Astrocyte (in vitro differentiated cells and primary cell): Measurements from ENCODE around the gene LIN28B. TPM values are rescaled to one million over a fixed set of nuclear protein-coding genes. Genes with fewer than 3 reads are reported as not detected.
"Not testable (repeated sequence)": the region's sequence is repeated elsewhere in the genome, so short reads cannot be mapped to it uniquely, and the experiment has no call there.

ENCODE experiments used
- DNase-seq: peaks from one replicate; pipeline ENCODE4 v3.0.0-alpha.2; 2010; ENCODE audit warnings: low read depth
- FAIRE-seq: peaks from 2 replicates; lab custom pipeline; 2011; peaks lifted over from hg19 to GRCh38; lab: Jason Lieb, UNC
- H2AFZ ChIP-seq: 2 replicates; pipeline ENCODE4 v1.6.0; 2012; ENCODE audit warnings: low read depth, low read length, inconsistent platforms
- H3K27ac ChIP-seq: 2 replicates; pipeline ENCODE4 v1.5.1; 2011; ENCODE audit warnings: low read depth, low read length, inconsistent platforms
- H3K27me3 ChIP-seq: 2 replicates; pipeline ENCODE4 v1.6.0; 2011; ENCODE audit warnings: low read length, inconsistent platforms; ENCODE audit not compliant: insufficient read depth
- H3K36me3 ChIP-seq: 2 replicates; pipeline ENCODE4 v1.5.1; 2011; ENCODE audit warnings: low read length, inconsistent platforms; ENCODE audit not compliant: insufficient read depth
- H3K4me1 ChIP-seq: 2 replicates; pipeline ENCODE4 v1.5.1; 2011; ENCODE audit warnings: low read length, inconsistent platforms; ENCODE audit not compliant: insufficient read depth
- H3K4me2 ChIP-seq: 2 replicates; pipeline ENCODE4 v1.6.0; 2012; ENCODE audit warnings: low read length, inconsistent platforms
- H3K4me3 ChIP-seq: 2 replicates; pipeline ENCODE4 v1.5.1; 2011; ENCODE audit warnings: low read depth, mild to moderate bottlenecking, low read length, inconsistent platforms; ENCODE audit not compliant: insufficient read depth
- H3K79me2 ChIP-seq: 2 replicates; pipeline ENCODE4 v1.6.0; 2012; ENCODE audit warnings: mild to moderate bottlenecking, low read length, inconsistent platforms; ENCODE audit not compliant: insufficient read depth
- H3K9ac ChIP-seq: 2 replicates; pipeline ENCODE4 v1.6.0; 2012; ENCODE audit warnings: mild to moderate bottlenecking, low read length, inconsistent platforms
- H3K9me3 ChIP-seq: 2 replicates; pipeline ENCODE4 v1.5.1; 2012; ENCODE audit warnings: low read depth, mild to moderate bottlenecking, low read length, inconsistent platforms; ENCODE audit not compliant: insufficient read depth
- H4K20me1 ChIP-seq: 2 replicates; pipeline ENCODE4 v1.6.0; 2012; ENCODE audit warnings: low read length, inconsistent platforms; ENCODE audit not compliant: insufficient read depth
- H3K27ac Mint-ChIP-seq: one replicate; pipeline ENCODE4 v1.8.0; 2021; ENCODE audit warnings: mild to moderate bottlenecking, mixed read lengths; ENCODE audit not compliant: unreplicated experiment
- H3K27me3 Mint-ChIP-seq: one replicate; pipeline ENCODE4 v1.8.0; 2021; ENCODE audit warnings: low read depth, mixed read lengths; ENCODE audit not compliant: unreplicated experiment
- H3K36me3 Mint-ChIP-seq: one replicate; pipeline ENCODE4 v1.8.0; 2021; ENCODE audit warnings: low read depth, mixed read lengths; ENCODE audit not compliant: unreplicated experiment
- H3K4me1 Mint-ChIP-seq: one replicate; pipeline ENCODE4 v1.8.0; 2021; ENCODE audit warnings: low read depth, mixed read lengths; ENCODE audit not compliant: unreplicated experiment
- H3K4me3 Mint-ChIP-seq: one replicate; pipeline ENCODE4 v1.8.0; 2021; ENCODE audit warnings: mild to moderate bottlenecking, moderate library complexity, mixed read lengths; ENCODE audit not compliant: unreplicated experiment
- H3K9me3 Mint-ChIP-seq: one replicate; pipeline ENCODE4 v1.8.0; 2021; ENCODE audit warnings: mild to moderate bottlenecking, mixed read lengths; ENCODE audit not compliant: unreplicated experiment
- CTCF ChIP-seq: IDR thresholded peaks from 2 replicates; pipeline ENCODE4 v1.5.1; 2011; ENCODE audit warnings: low read depth, mild to moderate bottlenecking, inconsistent platforms, low read length, moderate library complexity; ENCODE audit not compliant: insufficient read depth
- EZH2 ChIP-seq: IDR thresholded peaks from 2 replicates; pipeline ENCODE4 v1.6.1; 2012; ENCODE audit warnings: mild to moderate bottlenecking, low read length, inconsistent platforms; ENCODE audit not compliant: insufficient read depth
- total RNA-seq: library from RNA; stranded (reverse); gene quantifications from 2 replicates; pipeline ENCODE4 v1.2.1, GENCODE V29; 2021

LIN28B gene
- total RNA-seq, 1 donor from 2014 or later = 29.0 TPM

GRCh38 chr6:104986625-104987024 is 29.7 kb downstream of the LIN28B start:
- Mint-ChIP-seq H3K27me3 (no peaks in the 10 kb centered on the region), H3K9me3 (no peaks in the 10 kb centered on the region), H3K4me3 (no peak overlapping the region), H3K27ac (no peak overlapping the region), H3K4me1 (peaks cover 10% of the 10 kb centered on the region), H3K36me3 (peaks cover 5% of the 10 kb centered on the region)
- Histone ChIP-seq H3K36me3 (no peaks in the 10 kb centered on the region), H3K27me3 (no peaks in the 10 kb centered on the region), H3K79me2 (no peaks in the 10 kb centered on the region), H2AFZ (no peak overlapping the region), H3K9me3 (no peaks in the 10 kb centered on the region), H3K4me1 (no peaks in the 10 kb centered on the region), H3K9ac (no peak overlapping the region), H3K4me3 (no peak overlapping the region), H4K20me1 (no peaks in the 10 kb centered on the region), H3K4me2 (no peak overlapping the region), H3K27ac (no peak overlapping the region)
- no peak for TF ChIP-seq EZH2
- TF ChIP-seq CTCF = no peak
- DNase-seq (no peak), FAIRE-seq (no peak)

- Histone ChIP-seq H3K4me3 (no peak overlapping the region), H3K9me3 (no peaks in the 10 kb centered on the region), H3K27me3 (no peaks in the 10 kb centered on the region), H3K79me2 (no peaks in the 10 kb centered on the region), H4K20me1 (no peaks in the 10 kb centered on the region), H3K4me2 (no peak overlapping the region), H3K4me1 (no peaks in the 10 kb centered on the region), H3K27ac (no peak overlapping the region), H2AFZ (no peak overlapping the region), H3K9ac (no peak overlapping the region), H3K36me3 (no peaks in the 10 kb centered on the region)
- peaks cover 10% of the 10 kb centered on the region for H3K4me1 Mint-ChIP-seq
- no peak for FAIRE-seq
- DNase-seq = no peak
- peaks cover 5% of the 10 kb centered on the region for H3K36me3 Mint-ChIP-seq
- H3K27ac Mint-ChIP-seq = no peak overlapping the region
- TF ChIP-seq EZH2 (no peak), CTCF (no peak)
- H3K9me3 Mint-ChIP-seq = no peaks in the 10 kb centered on the region
- no peaks in the 10 kb centered on the region for H3K27me3 Mint-ChIP-seq
- no peak overlapping the region for H3K4me3 Mint-ChIP-seq
Measured at GRCh38 chr6:104987218-104987617, 30.3 kb downstream of the LIN28B start.

- no peak overlapping the region for H2AFZ ChIP-seq
- H3K4me1 Mint-ChIP-seq = peaks cover 10% of the 10 kb centered on the region
- no peak overlapping the region for H3K4me2 ChIP-seq
- peaks cover 10% of the 10 kb centered on the region for H3K36me3 Mint-ChIP-seq
- H3K9ac ChIP-seq = no peak overlapping the region
- no peak for FAIRE-seq
- no peaks in the 10 kb centered on the region for H3K9me3 Mint-ChIP-seq
- H3K27me3 ChIP-seq = no peaks in the 10 kb centered on the region
- H3K27ac ChIP-seq = no peak overlapping the region
- H3K27ac Mint-ChIP-seq = no peak overlapping the region
- H3K27me3 Mint-ChIP-seq = no peaks in the 10 kb centered on the region
- no peaks in the 10 kb centered on the region for H3K4me1 ChIP-seq
- no peaks in the 10 kb centered on the region for H4K20me1 ChIP-seq
- H3K9me3 ChIP-seq = no peaks in the 10 kb centered on the region
- no peaks in the 10 kb centered on the region for H3K79me2 ChIP-seq
- no peaks in the 10 kb centered on the region for H3K36me3 ChIP-seq
- no peak overlapping the region for H3K4me3 Mint-ChIP-seq
- no peak for DNase-seq
- TF ChIP-seq EZH2 (no peak), CTCF (no peak)
- H3K4me3 ChIP-seq = no peak overlapping the region
Measured at GRCh38 chr6:104990085-104990484, 33.2 kb downstream of the LIN28B start.

GRCh38 chr6:104991062-104991461 is 34.2 kb downstream of the LIN28B start:
- H3K4me3 Mint-ChIP-seq, H3K27me3 Mint-ChIP-seq, H4K20me1 ChIP-seq, H3K27ac ChIP-seq, DNase-seq, H3K4me1 ChIP-seq, H3K79me2 ChIP-seq, H3K9me3 ChIP-seq, H3K4me3 ChIP-seq, FAIRE-seq, H3K27me3 ChIP-seq, H3K4me1 Mint-ChIP-seq, H2AFZ ChIP-seq, H3K36me3 Mint-ChIP-seq, H3K9ac ChIP-seq, H3K27ac Mint-ChIP-seq, H3K4me2 ChIP-seq, H3K9me3 Mint-ChIP-seq, H3K36me3 ChIP-seq: not testable (repeated sequence)
